HFFc6 (cell line): Measurements from ENCODE around the gene NPC2. TPM values are rescaled to one million over a fixed set of nuclear protein-coding genes. Genes with fewer than 3 reads are reported as not detected.
A peak's percentile ranks its signal among the peaks of the same experiment; 100 is the strongest.

ENCODE experiments used
- DNase-seq: peaks from one replicate; pipeline ENCODE4 v3.0.0-alpha.2; 2018
- H3K27ac Mint-ChIP-seq: 2 replicates; pipeline ENCODE4 v1.8.0; 2020; ENCODE audit warnings: mild to moderate bottlenecking, mixed read lengths
- H3K27me3 Mint-ChIP-seq: 2 replicates; pipeline ENCODE4 v1.8.0; 2021; ENCODE audit warnings: mild to moderate bottlenecking, moderate library complexity, mixed read lengths; ENCODE audit not compliant: insufficient read depth
- H3K36me3 Mint-ChIP-seq: 2 replicates; pipeline ENCODE4 v1.8.0; 2021; ENCODE audit warnings: low read depth, mixed read lengths
- H3K4me1 Mint-ChIP-seq: 2 replicates; pipeline ENCODE4 v1.8.0; 2020; ENCODE audit warnings: low read depth, mixed read lengths
- H3K4me3 Mint-ChIP-seq: 2 replicates; pipeline ENCODE4 v1.8.0; 2020; ENCODE audit warnings: mild to moderate bottlenecking, moderate library complexity, mixed read lengths
- H3K9me3 Mint-ChIP-seq: 2 replicates; pipeline ENCODE4 v1.8.0; 2020; ENCODE audit warnings: mild to moderate bottlenecking, mixed read lengths
- CTCF ChIP-seq: fragments of 200-600 bp; sonication (generic); IDR thresholded peaks from 2 replicates; pipeline ENCODE4 v1.5.0; 2021; ENCODE audit warnings: antibody characterized with exemption, mild to moderate bottlenecking
- total RNA-seq, 6 experiments: library from RNA; stranded (reverse); fragmentation: NEBNext Ultra II Directional; extraction: Animal tissue kit (Norgen Biotek cat#: 25700); gene quantifications; 2 replicates in 1 of 6; 3 replicates in 5 of 6; pipeline ENCODE4 v1.2.3, GENCODE V29; 2021

NPC2 gene
- total RNA-seq, 6 experiments from 2014 or later: 69.1 to 89.9 (median 78.8) TPM

GRCh38 chr14:74511966-74512830 is 19.1 kb upstream of the NPC2 start:
- H3K27ac Mint-ChIP-seq: peak overlapping the region; percentile 75
- H3K27me3 Mint-ChIP-seq: peaks cover 4% of the 10 kb centered on the region; the same call in 1 of the 2 replicates
- H3K4me1 Mint-ChIP-seq: peaks cover 29% of the 10 kb centered on the region
- no peaks in the 10 kb centered on the region for H3K9me3 Mint-ChIP-seq
- H3K4me3 Mint-ChIP-seq: no peak overlapping the region
- TF ChIP-seq CTCF: no peak
- DNase-seq: no peak
- peaks cover 22% of the 10 kb centered on the region for H3K36me3 Mint-ChIP-seq

GRCh38 chr14:74510959-74511409 is 17.9 kb upstream of the NPC2 start:
- peak; percentile 50 for DNase-seq
- Mint-ChIP-seq H3K4me1 (peaks cover 17% of the 10 kb centered on the region), H3K27ac (peak overlapping the region; percentile 75), H3K27me3 (peaks cover 3% of the 10 kb centered on the region; the same call in 1 of the 2 replicates), H3K36me3 (peaks cover 22% of the 10 kb centered on the region), H3K4me3 (no peak overlapping the region), H3K9me3 (no peaks in the 10 kb centered on the region)
- no peak for TF ChIP-seq CTCF

GRCh38 chr14:74510223-74510931 is 17.3 kb upstream of the NPC2 start:
- no peaks in the 10 kb centered on the region for H3K9me3 Mint-ChIP-seq
- peak overlapping the region; percentile 75 for H3K27ac Mint-ChIP-seq
- peaks cover 17% of the 10 kb centered on the region for H3K4me1 Mint-ChIP-seq
- H3K27me3 Mint-ChIP-seq: peaks cover 2% of the 10 kb centered on the region; the same call in 1 of the 2 replicates
- TF ChIP-seq CTCF: no peak
- peaks cover 22% of the 10 kb centered on the region for H3K36me3 Mint-ChIP-seq
- no peak overlapping the region for H3K4me3 Mint-ChIP-seq
- no peak for DNase-seq

GRCh38 chr14:74509587-74510222 is 16.6 kb upstream of the NPC2 start:
- Mint-ChIP-seq H3K4me3 (no peak overlapping the region), H3K36me3 (peaks cover 22% of the 10 kb centered on the region), H3K27ac (0 out of 2 replicates have a peak overlapping the region, but pooled peaks have one; percentile 21), H3K4me1 (peaks cover 17% of the 10 kb centered on the region), H3K27me3 (peaks cover 2% of the 10 kb centered on the region; the same call in 1 of the 2 replicates), H3K9me3 (no peaks in the 10 kb centered on the region)
- TF ChIP-seq CTCF: no peak
- no peak for DNase-seq

GRCh38 chr14:74508844-74509428 is 15.8 kb upstream of the NPC2 start:
- DNase-seq: no peak
- H3K27ac Mint-ChIP-seq: no peak overlapping the region
- peaks cover 17% of the 10 kb centered on the region for H3K4me1 Mint-ChIP-seq
- peaks cover 17% of the 10 kb centered on the region for H3K36me3 Mint-ChIP-seq
- no peak overlapping the region for H3K4me3 Mint-ChIP-seq
- no peaks in the 10 kb centered on the region for H3K9me3 Mint-ChIP-seq
- TF ChIP-seq CTCF: no peak
- H3K27me3 Mint-ChIP-seq: peaks cover 2% of the 10 kb centered on the region; the same call in 1 of the 2 replicates
